Measurements from ENCODE around the gene CBFA2T2.

The CBFA2T2 gene

DNA sequence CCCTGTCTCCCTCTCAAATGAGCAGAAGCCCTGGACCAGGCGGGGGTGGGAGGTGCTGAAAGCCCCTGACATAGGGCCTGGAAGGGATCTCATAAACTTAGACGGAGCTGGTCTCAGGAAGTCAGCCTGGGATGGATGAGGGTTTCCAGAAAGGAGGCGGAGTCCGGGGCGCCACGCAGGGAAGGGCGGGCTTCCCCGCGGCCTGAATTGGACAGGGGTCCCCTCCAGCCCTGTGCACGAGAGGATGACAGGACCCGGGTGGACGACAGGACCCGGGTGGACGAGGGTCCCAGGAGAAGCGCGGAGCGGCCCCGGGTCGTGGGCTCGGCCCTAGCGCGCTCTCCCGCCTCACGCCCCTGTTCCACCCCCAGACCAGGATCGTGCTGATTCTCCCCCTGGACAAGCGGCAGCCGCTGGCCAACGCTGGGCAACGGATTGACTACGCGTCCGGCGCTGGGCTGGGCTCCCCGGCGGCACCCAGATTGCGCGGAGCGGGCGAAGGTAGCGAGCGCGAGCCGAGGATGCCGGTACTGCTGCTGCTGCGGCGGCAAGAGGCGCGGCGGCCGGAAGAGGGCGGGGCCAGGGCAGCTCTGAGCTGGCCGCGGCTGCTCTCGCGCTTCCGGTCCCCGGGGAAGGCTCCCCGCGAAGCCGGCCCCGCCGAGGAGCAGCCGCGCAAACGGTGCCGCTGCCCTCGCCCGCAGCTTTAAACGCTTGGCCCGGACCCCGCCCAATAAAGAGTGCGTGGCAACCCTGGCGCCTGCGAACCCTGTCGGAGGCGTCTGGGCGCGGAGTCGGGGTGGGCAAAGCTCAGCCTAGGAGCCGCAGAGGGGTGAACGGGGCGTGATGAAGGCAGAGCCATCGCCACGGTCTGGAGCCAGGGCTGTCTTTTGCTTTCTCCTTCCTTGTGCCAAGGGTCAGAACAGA, 173.5 kb downstream of the CBFA2T2 start:
- Histone ChIP-seq H3K36me3 (ENCODE audit: control insufficient read depth, insufficient read depth, low read length) (peaks cover 19% of the 10 kb centered on the region), H3K9me3 (ENCODE audit: control insufficient read depth, insufficient read depth, low read depth, low read length) (no peaks in the 10 kb centered on the region), H3K27ac (ENCODE audit: low read depth, low read length) (peak overlapping the region; percentile 75), H3K4me1 (ENCODE audit: control insufficient read depth, insufficient read depth, low read length) (peaks cover 33% of the 10 kb centered on the region), H3K27me3 (ENCODE audit: control insufficient read depth, insufficient read depth, low read length) (peaks cover 6% of the 10 kb centered on the region), H3K9ac (ENCODE audit: low read length) (peak overlapping the region; percentile 79), H3K4me3 (ENCODE audit: low read depth, low read length) (peak overlapping the region; percentile 89)

DNA sequence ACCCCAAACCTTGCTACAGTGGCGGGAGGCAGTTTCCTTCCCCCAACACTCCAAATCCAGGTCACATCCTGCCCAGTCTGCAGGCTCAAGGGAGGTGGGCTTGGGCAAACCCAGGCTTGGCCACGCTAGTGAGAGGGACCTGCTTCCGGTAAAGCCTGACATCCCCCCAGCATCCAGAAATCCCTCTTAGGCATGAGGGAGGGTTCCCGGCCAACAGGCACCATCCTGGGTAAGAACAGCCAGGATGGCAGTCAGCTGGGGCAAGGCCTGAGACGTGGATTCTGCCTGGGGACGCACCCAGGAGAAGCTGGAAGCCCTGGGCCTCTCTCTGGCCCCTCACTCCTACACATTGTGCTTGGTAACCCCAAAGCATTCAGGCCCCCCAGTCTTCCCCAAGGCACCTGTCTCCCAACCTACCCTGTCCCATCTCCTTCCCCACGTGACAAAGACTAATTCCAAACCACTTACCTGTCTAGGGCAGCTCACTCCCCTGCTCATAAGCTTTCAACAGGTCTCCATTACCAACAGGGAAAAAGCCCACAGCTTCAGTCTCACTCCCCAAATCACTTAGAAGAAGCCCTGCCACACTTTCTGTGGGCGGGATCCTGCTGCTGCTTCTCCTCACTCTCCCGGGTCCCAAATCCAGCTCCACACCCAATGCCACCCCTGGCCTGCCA, 174.3 kb downstream of the CBFA2T2 start:
- Histone ChIP-seq H3K9me3 (ENCODE audit: control insufficient read depth, insufficient read depth, low read depth, low read length) (no peaks in the 10 kb centered on the region), H3K27ac (ENCODE audit: low read depth, low read length) (peak overlapping the region; percentile 75), H3K9ac (ENCODE audit: low read length) (peak overlapping the region; percentile 79), H3K36me3 (ENCODE audit: control insufficient read depth, insufficient read depth, low read length) (peaks cover 19% of the 10 kb centered on the region), H3K4me1 (ENCODE audit: control insufficient read depth, insufficient read depth, low read length) (peaks cover 33% of the 10 kb centered on the region), H3K27me3 (ENCODE audit: control insufficient read depth, insufficient read depth, low read length) (peaks cover 6% of the 10 kb centered on the region), H3K4me3 (ENCODE audit: low read depth, low read length) (peak overlapping the region; percentile 89)

DNA sequence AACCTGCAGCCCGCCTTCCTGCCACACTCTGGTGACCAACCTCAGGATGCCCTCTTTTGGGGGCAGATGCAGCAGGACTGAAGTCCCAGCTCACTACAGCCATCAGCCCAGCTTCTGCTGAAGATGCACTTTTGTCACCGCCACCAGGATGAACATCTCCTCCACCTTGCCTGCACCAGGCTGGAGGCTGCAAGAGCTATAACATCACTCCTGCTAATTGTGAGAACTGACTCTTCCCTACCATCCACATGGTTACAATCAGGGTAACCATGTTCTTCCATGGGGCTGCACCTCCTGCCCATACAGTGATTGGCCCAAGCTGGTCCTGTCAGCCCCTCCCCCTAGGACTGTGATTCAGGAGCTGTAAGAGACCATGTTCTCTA, 174.9 kb downstream of the CBFA2T2 start:
- H3K27ac ChIP-seq (ENCODE audit: low read depth, low read length): no peak overlapping the region
- H3K9ac ChIP-seq (ENCODE audit: low read length): no peak overlapping the region
- no peaks in the 10 kb centered on the region for H3K9me3 ChIP-seq (ENCODE audit: control insufficient read depth, insufficient read depth, low read depth, low read length)
- H3K36me3 ChIP-seq (ENCODE audit: control insufficient read depth, insufficient read depth, low read length): peaks cover 19% of the 10 kb centered on the region
- peaks cover 6% of the 10 kb centered on the region for H3K27me3 ChIP-seq (ENCODE audit: control insufficient read depth, insufficient read depth, low read length)
- H3K4me3 ChIP-seq (ENCODE audit: low read depth, low read length): no peak overlapping the region
- peaks cover 33% of the 10 kb centered on the region for H3K4me1 ChIP-seq (ENCODE audit: control insufficient read depth, insufficient read depth, low read length)

DNA sequence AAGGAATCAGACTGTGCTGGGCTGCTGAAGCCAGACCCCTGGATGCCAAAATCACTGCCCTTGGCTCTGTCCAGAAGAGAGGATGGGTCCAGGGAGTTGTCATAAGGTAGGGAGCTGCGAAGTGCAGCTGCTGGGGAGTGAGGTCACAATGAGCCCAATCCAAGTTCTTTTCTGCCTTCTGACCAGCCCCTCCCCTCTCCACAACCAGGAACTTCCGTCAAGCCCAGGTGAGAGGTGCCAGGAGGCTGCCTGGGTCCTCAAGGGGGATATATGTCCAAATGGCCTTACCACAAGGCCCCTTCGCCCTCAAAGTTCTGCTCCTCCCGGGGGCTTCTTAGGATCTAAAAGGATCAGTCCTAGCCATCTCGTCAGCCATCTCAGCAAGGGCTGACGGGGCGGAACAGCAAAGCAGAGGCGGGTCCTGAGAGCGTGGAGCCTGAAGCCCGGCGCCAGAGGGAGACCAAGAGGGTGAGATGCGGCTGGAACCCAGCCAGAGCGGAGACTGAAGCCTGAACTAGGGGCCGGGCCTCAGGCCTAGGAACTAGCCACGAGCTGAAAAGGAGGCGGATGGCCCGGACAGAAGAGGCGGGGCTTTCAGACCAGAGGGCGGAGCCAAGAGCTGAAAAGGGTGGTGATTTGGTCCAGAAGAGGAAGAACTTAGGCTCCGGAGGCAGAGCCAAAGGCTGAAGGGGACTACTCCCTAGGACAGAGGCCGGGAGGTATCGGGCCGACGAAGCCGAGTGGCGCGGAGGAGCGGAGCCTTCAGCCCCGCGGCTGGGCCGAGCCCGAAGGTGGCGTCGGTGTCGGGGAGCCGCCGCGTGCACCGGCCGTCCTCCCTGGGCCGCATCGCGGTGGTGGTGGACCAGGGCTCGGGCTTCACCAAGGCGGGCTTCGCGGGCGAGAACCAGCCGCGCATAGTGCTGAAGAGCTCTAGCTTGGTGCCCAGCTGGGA, 176.7 kb downstream of the CBFA2T2 start, which contains the start of gene ACTL10:
TSS of gene ACTL10 (plus strand) at position 651 of the 952 bp plus-strand sequence. CDS start 555 bp downstream, outside the sequence.
- Histone ChIP-seq H3K4me3 (ENCODE audit: low read depth, low read length) (peak within 1 kb of the TSS; percentile 57), H3K4me1 (ENCODE audit: control insufficient read depth, insufficient read depth, low read length) (peaks cover 33% of the 10 kb centered on the region), H3K27me3 (ENCODE audit: control insufficient read depth, insufficient read depth, low read length) (peaks cover 6% of the 10 kb centered on the region), H3K27ac (ENCODE audit: low read depth, low read length) (no peak within 1 kb of the TSS), H3K9me3 (ENCODE audit: control insufficient read depth, insufficient read depth, low read depth, low read length) (no peaks in the 10 kb centered on the region), H3K9ac (ENCODE audit: low read length) (peak within 1 kb of the TSS; percentile 32), H3K36me3 (ENCODE audit: control insufficient read depth, insufficient read depth, low read length) (peaks cover 26% of the 10 kb centered on the region)

DNA sequence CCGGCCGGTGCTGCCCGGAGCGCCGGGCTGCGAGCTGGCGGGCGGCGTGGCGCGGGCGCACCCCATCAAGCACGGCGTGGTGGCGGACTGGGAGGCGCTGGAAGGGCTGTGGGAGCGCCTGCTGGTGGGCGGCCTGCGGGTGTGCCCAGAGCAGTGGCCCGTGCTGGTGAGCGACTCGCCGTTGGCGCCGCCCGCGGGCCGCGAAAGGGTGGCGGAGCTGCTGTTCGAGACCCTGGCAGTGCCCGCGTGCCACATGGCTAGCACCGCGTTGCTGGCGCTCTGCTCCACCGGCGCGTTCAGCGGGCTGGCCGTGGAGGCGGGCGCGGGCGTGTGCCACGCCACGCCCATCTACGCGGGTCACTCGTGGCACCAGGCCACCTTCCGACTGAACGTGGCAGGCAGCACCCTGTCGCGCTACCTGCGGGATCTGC, 177.4 kb downstream of the CBFA2T2 start:
- H3K9ac ChIP-seq (ENCODE audit: low read length): peak overlapping the region; percentile 32
- no peak overlapping the region for H3K27ac ChIP-seq (ENCODE audit: low read depth, low read length)
- H3K9me3 ChIP-seq (ENCODE audit: control insufficient read depth, insufficient read depth, low read depth, low read length): no peaks in the 10 kb centered on the region
- peaks cover 6% of the 10 kb centered on the region for H3K27me3 ChIP-seq (ENCODE audit: control insufficient read depth, insufficient read depth, low read length)
- peak overlapping the region; percentile 57 for H3K4me3 ChIP-seq (ENCODE audit: low read depth, low read length)
- peaks cover 33% of the 10 kb centered on the region for H3K4me1 ChIP-seq (ENCODE audit: control insufficient read depth, insufficient read depth, low read length)
- H3K36me3 ChIP-seq (ENCODE audit: control insufficient read depth, insufficient read depth, low read length): peaks cover 31% of the 10 kb centered on the region

DNA sequence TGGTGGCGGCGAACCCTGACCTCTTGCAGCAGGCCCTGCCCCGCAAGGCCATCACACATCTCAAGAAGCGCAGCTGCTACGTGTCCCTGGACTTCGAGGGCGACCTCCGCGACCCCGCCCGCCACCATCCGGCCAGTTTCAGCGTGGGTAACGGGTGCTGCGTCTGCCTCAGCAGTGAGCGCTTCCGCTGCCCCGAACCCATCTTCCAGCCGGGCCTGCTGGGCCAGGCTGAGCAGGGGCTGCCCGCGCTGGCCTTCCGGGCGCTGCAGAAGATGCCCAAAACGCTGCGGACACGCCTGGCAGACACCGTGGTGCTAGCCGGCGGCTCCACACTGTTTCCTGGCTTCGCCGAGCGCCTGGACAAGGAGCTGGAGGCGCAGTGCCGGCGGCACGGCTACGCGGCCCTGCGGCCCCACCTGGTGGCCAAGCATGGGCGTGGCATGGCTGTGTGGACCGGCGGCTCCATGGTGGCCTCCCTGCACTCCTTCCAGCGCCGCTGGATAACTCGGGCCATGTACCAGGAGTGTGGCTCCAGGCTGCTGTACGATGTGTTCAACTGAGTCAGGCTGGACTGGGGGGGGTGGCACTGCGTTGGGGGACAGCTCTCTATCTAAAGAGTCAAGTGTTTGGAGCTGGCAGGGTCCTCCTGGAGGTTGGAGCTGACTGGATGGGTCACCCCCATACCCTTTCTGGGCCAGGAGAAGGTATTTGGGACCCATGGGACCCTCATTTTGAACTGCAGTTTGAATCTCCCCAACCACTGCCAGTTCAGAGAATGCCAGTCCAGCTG, 178.0 kb downstream of the CBFA2T2 start:
- H3K36me3 ChIP-seq (ENCODE audit: control insufficient read depth, insufficient read depth, low read length): peaks cover 31% of the 10 kb centered on the region
- H3K9me3 ChIP-seq (ENCODE audit: control insufficient read depth, insufficient read depth, low read depth, low read length): no peaks in the 10 kb centered on the region

DNA sequence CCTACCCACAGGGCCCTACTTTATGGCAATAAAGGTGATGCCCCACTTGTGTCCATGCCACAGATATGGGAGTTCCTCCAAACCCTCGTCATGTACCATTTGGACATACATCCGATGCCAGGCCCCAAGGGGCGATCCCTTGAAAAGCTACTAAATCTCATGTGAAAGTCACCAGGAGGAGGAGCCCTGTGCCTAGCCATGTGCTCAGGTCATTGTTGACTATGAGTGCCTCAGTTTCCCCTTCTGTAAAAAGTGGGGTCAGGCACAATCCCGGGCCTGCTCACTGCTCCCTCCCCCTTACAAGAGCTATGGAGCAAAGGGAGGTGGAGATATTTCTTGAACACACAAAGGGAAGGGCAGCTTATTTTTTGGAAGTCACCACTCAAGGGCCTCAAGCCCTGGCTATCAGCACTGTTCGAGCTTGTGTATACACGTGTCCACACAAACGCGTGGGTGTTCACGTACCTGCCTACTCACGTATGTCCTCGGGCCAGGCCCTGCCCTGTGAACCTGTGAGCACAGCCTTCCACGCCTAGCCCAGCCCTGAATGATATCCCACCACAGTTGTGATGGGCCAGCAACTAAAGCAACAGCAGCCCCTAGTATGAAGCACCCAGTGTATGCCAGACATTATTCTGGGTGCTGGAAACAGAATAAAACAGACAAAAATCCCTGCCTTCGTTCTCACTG, 178.7 kb downstream of the CBFA2T2 start:
- H3K9me3 ChIP-seq (ENCODE audit: control insufficient read depth, insufficient read depth, low read depth, low read length): no peaks in the 10 kb centered on the region
- peaks cover 40% of the 10 kb centered on the region for H3K4me1 ChIP-seq (ENCODE audit: control insufficient read depth, insufficient read depth, low read length)
- H3K9ac ChIP-seq (ENCODE audit: low read length): no peak overlapping the region
- H3K4me3 ChIP-seq (ENCODE audit: low read depth, low read length): no peak overlapping the region
- peaks cover 31% of the 10 kb centered on the region for H3K36me3 ChIP-seq (ENCODE audit: control insufficient read depth, insufficient read depth, low read length)
- H3K27ac ChIP-seq (ENCODE audit: low read depth, low read length): no peak overlapping the region
- peaks cover 6% of the 10 kb centered on the region for H3K27me3 ChIP-seq (ENCODE audit: control insufficient read depth, insufficient read depth, low read length)

More for the DNA sequence above, 178.0 kb downstream of the CBFA2T2 start:
- Histone ChIP-seq H3K9ac (ENCODE audit: low read length) (peak overlapping the region; percentile 32), H3K4me1 (ENCODE audit: control insufficient read depth, insufficient read depth, low read length) (peaks cover 35% of the 10 kb centered on the region), H3K27ac (ENCODE audit: low read depth, low read length) (no peak overlapping the region), H3K27me3 (ENCODE audit: control insufficient read depth, insufficient read depth, low read length) (peaks cover 6% of the 10 kb centered on the region), H3K4me3 (ENCODE audit: low read depth, low read length) (peak overlapping the region; percentile 57)

DNA sequence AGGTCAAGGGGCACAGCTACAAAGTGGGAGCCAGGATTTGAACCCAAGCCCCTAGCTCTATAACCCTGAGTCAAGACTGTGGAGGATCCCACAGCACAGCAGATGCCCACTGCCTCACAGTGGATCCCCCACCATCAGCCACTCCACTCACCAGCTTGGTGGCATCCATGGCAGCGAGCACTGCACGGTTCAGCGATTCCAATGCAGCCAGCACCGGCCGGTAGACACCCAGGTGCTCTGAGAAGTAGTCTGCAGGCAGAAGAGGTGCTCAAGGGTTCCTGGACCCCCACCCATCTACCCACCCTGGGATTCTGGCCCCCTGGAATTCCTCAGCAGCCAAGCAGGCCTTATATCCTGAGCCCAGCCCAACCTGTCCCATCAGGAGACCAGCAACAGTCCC, 179.3 kb downstream of the CBFA2T2 start:
- H3K27me3 ChIP-seq (ENCODE audit: control insufficient read depth, insufficient read depth, low read length): peaks cover 6% of the 10 kb centered on the region
- H3K27ac ChIP-seq (ENCODE audit: low read depth, low read length): no peak overlapping the region
- H3K4me1 ChIP-seq (ENCODE audit: control insufficient read depth, insufficient read depth, low read length): peaks cover 38% of the 10 kb centered on the region
- H3K4me3 ChIP-seq (ENCODE audit: low read depth, low read length): no peak overlapping the region
- H3K9ac ChIP-seq (ENCODE audit: low read length): no peak overlapping the region
- H3K36me3 ChIP-seq (ENCODE audit: control insufficient read depth, insufficient read depth, low read length): peaks cover 31% of the 10 kb centered on the region
- H3K9me3 ChIP-seq (ENCODE audit: control insufficient read depth, insufficient read depth, low read depth, low read length): no peaks in the 10 kb centered on the region

DNA sequence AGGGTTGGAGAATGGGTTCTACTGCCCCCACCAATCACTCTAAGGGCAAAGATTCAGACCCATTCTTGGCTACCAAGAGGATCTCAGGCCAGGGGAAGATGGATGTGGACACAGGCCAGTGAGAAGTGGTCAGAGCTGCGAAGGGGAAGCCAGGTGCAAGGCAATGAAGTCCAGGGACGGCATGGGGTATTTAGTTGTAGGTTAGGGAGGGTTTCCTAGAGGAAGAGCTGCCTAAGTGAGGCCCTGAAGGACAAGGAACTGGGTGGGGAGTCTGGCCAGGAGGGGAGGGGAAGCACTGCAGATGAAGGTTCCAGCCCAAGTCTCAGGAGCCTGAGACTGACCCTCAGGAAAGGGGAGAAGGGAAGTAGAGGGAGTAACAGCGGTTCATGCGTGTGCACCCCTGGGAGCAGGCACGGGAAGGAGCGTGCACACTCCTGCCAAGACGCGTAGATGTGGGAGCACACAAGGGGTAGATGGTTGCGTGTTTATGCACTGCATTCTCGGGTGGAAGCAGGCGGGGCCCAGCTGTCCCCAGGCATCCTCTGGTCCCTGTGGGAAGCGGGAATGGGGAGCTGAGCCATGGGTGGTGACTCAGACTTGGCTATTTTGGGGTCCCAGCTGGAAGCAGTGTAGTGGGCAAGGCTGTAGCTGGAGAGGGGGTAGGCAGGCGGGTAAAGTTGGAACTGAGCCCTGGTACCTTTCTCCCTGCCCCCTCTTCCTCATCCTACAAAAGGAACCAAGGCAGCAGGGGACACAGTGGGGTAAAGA, 180.2 kb downstream of the CBFA2T2 start:
- no peak overlapping the region for H3K4me3 ChIP-seq (ENCODE audit: low read depth, low read length)
- H3K27me3 ChIP-seq (ENCODE audit: control insufficient read depth, insufficient read depth, low read length): peaks cover 6% of the 10 kb centered on the region
- peaks cover 31% of the 10 kb centered on the region for H3K36me3 ChIP-seq (ENCODE audit: control insufficient read depth, insufficient read depth, low read length)
- H3K4me1 ChIP-seq (ENCODE audit: control insufficient read depth, insufficient read depth, low read length): peaks cover 34% of the 10 kb centered on the region
- H3K27ac ChIP-seq (ENCODE audit: low read depth, low read length): no peak overlapping the region
- H3K9me3 ChIP-seq (ENCODE audit: control insufficient read depth, insufficient read depth, low read depth, low read length): no peaks in the 10 kb centered on the region
- H3K9ac ChIP-seq (ENCODE audit: low read length): no peak overlapping the region
